Peyer's patch (tissue), 4 donors: ENCODE measurements around the gene HIVEP2.

Source experiments
- POLR2A ChIP-seq, 2 donors: fragments of 450-650 bp; IDR thresholded peaks; one replicate each; pipeline ENCODE4 v1.5.1; 2017; ENCODE audit warnings: antibody characterized with exemption in 2 of 2, mild to moderate bottlenecking in 2 of 2, moderate library complexity in 2 of 2
- TF ChIP-seq, protein P1 (sequence below), 6 experiments: fragments of 450-650 bp in 4 of 6; fragments of 200-600 bp in 2 of 6; sonication (generic) in 1 of 6; IDR thresholded peaks; one replicate each; pipeline ENCODE4 v1.5.1; 2017 to 2019; ENCODE audit warnings: antibody characterized with exemption in 6 of 6, mild to moderate bottlenecking in 3 of 6, moderate library complexity in 1 of 6

- TF ChIP-seq, protein P1, sequence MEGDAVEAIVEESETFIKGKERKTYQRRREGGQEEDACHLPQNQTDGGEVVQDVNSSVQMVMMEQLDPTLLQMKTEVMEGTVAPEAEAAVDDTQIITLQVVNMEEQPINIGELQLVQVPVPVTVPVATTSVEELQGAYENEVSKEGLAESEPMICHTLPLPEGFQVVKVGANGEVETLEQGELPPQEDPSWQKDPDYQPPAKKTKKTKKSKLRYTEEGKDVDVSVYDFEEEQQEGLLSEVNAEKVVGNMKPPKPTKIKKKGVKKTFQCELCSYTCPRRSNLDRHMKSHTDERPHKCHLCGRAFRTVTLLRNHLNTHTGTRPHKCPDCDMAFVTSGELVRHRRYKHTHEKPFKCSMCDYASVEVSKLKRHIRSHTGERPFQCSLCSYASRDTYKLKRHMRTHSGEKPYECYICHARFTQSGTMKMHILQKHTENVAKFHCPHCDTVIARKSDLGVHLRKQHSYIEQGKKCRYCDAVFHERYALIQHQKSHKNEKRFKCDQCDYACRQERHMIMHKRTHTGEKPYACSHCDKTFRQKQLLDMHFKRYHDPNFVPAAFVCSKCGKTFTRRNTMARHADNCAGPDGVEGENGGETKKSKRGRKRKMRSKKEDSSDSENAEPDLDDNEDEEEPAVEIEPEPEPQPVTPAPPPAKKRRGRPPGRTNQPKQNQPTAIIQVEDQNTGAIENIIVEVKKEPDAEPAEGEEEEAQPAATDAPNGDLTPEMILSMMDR (IDR thresholded peaks at IDR 0.05), result no peak
- TF ChIP-seq POLR2A (IDR thresholded peaks at IDR 0.05), result no peak
Observed at GRCh38 chr6:142729618-142730017, 215.4 kb downstream of the HIVEP2 start.
